ENCODE measurements around the gene ATP9A. TPM values are rescaled to one million over a fixed set of nuclear protein-coding genes. Genes with fewer than 3 reads are reported as not detected.

The ATP9A gene
- total RNA-seq, 1 experiment from 2014 or later = 16.8 TPM

DNA sequence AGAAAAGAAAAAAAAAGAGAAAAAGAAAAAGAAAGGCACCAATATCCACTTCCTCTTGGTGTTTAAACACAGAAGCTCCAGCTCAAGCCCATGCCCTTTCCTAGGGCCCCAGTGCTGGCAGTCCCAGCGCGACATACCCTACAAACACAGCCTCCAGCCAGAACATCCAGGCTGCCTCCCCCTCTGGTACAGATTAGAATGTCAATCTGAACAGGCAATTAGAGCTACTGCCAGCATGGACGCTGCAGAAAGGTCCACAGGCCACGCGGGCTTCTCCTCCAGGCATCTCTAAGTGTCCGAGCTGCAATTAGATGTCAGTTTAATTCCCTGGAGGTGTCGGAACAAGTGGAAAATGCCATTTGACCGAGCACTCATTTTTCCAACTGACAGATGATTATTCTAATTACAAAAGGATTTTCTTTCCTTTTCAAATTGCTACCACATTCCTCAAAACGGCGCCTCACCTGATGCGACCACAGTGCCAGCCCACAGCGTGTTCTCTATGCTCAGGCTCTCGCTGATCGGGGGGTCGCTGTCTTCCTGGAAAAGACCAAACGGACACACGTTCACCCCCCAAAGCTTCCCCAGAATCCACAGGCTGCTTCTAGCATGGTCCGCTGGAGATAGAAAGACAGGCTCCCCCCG is 79.5 kb downstream of the ATP9A start:
- CTCF ChIA-PET = interaction anchor here (1.4 kb wide), 1 partner anchor 12 kb away, joined by 4 read pairs; no protein-coding TSS in a partner anchor
- TF ChIP-seq, protein P1, sequence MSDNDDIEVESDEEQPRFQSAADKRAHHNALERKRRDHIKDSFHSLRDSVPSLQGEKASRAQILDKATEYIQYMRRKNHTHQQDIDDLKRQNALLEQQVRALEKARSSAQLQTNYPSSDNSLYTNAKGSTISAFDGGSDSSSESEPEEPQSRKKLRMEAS (IDR thresholded peaks at IDR 0.05) = no peak
- TF ChIP-seq EGR1 (IDR thresholded peaks at IDR 0.05; ENCODE audit: low read depth) (no peak), ELF1 (IDR thresholded peaks at IDR 0.05; ENCODE audit: borderline replicate concordance, low read depth) (no peak), CEBPB (IDR thresholded peaks at IDR 0.05; ENCODE audit: low read depth) (no peak), YY1 (IDR thresholded peaks at IDR 0.05; ENCODE audit: extremely low read depth, insufficient replicate concordance, low read depth, low read length) (no peak), SIN3A (IDR thresholded peaks at IDR 0.05; ENCODE audit: low read depth) (no peak), RAD21 (IDR thresholded peaks at IDR 0.05; ENCODE audit: low read depth) (no peak), EZH2phosphoT487 (IDR thresholded peaks at IDR 0.05; ENCODE audit: borderline replicate concordance) (no peak)
- TF ChIP-seq, protein P2, sequence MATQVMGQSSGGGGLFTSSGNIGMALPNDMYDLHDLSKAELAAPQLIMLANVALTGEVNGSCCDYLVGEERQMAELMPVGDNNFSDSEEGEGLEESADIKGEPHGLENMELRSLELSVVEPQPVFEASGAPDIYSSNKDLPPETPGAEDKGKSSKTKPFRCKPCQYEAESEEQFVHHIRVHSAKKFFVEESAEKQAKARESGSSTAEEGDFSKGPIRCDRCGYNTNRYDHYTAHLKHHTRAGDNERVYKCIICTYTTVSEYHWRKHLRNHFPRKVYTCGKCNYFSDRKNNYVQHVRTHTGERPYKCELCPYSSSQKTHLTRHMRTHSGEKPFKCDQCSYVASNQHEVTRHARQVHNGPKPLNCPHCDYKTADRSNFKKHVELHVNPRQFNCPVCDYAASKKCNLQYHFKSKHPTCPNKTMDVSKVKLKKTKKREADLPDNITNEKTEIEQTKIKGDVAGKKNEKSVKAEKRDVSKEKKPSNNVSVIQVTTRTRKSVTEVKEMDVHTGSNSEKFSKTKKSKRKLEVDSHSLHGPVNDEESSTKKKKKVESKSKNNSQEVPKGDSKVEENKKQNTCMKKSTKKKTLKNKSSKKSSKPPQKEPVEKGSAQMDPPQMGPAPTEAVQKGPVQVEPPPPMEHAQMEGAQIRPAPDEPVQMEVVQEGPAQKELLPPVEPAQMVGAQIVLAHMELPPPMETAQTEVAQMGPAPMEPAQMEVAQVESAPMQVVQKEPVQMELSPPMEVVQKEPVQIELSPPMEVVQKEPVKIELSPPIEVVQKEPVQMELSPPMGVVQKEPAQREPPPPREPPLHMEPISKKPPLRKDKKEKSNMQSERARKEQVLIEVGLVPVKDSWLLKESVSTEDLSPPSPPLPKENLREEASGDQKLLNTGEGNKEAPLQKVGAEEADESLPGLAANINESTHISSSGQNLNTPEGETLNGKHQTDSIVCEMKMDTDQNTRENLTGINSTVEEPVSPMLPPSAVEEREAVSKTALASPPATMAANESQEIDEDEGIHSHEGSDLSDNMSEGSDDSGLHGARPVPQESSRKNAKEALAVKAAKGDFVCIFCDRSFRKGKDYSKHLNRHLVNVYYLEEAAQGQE (IDR thresholded peaks at IDR 0.05; ENCODE audit: low read depth) = no peak
- no peak overlapping the region for H3K4me3 ChIP-seq (replicated peaks in 1 of 2; ENCODE audit: low read depth in 1 of 2, low read length in 2 of 2)
- H4K20me1 ChIP-seq (ENCODE audit: insufficient read depth) = no peaks in the 10 kb centered on the region
- ATAC-seq (no peak), DNase-seq (ENCODE audit: low read depth, low spot score) (no peak)
- no peak overlapping the region for H3K9ac ChIP-seq (ENCODE audit: low read length)
- H3K79me2 ChIP-seq (ENCODE audit: insufficient read depth, low read length) = no peaks in the 10 kb centered on the region
- no peaks in the 10 kb centered on the region for H3K9me3 ChIP-seq (ENCODE audit: control insufficient read depth in 1 of 2, insufficient read depth in 1 of 2, low read depth in 1 of 2, low read length in 2 of 2)
- POLR2A ChIA-PET = no interaction called here
- H3K27ac ChIP-seq (ENCODE audit: low read depth, low read length) = no peak overlapping the region
- RAD21 ChIA-PET (ENCODE audit: low non-redundant PET in 1 of 2, low total read pairs in 2 of 2, uncharacterized antibody in 2 of 2, unreplicated experiment in 2 of 2) = no interaction called here
- H3K36me3 ChIP-seq (ENCODE audit: control insufficient read depth in 1 of 2, insufficient read depth in 2 of 2, low read length in 2 of 2) = no peaks in the 10 kb centered on the region
- H2AFZ ChIP-seq (ENCODE audit: low read depth, low read length, poor library complexity, severe bottlenecking) = no peak overlapping the region
- H3K27me3 ChIP-seq (ENCODE audit: insufficient read depth, low read length) = no peaks in the 10 kb centered on the region
- no peaks in the 10 kb centered on the region for H3K9me2 ChIP-seq (ENCODE audit: insufficient read depth)
- intact Hi-C loops (cut with micrococcal nuclease) = no loop called here
- no peak overlapping the region for H3K4me2 ChIP-seq (ENCODE audit: low read length)
- no TSS peak for BruUV-seq (replicated peaks)
- peaks cover 5 to 16% of the 10 kb centered on the region in 2 experiments for H3K4me1 ChIP-seq (ENCODE audit: control insufficient read depth in 1 of 2, insufficient read depth in 2 of 2, low read length in 2 of 2)

Data from HCT116 (cell line).